AG04450 (cell line): Measurements from ENCODE around the gene CCNY. TPM values are rescaled to one million over a fixed set of nuclear protein-coding genes. Genes with fewer than 3 reads are reported as not detected.

Source experiments
- CTCF ChIA-PET: fragments of 300-600, 350-600 bp; formaldehyde crosslinking; extraction: SDS; loops from one replicate; lab custom pipeline; 2022; ENCODE audit warnings: antibody characterized with exemption, inconsistent platforms; lab: Charles Lee
- POLR2A ChIA-PET: fragments of 350-600 bp; formaldehyde crosslinking; extraction: SDS; loops from one replicate; lab custom pipeline; 2021; ENCODE audit warnings: antibody characterized with exemption, inconsistent platforms; lab: Yijun Ruan, JAX
- DNase-seq: peaks from one replicate; pipeline ENCODE4 v3.0.0-alpha.2; 2011; ENCODE audit warnings: low read depth, low spot score
- H3K27ac ChIP-seq: one replicate; pipeline ENCODE4 v1.5.1; 2012; ENCODE audit warnings: low read depth, low read length, control low read depth
- H3K27me3 ChIP-seq: one replicate; pipeline ENCODE4 v1.6.0; 2012; ENCODE audit warnings: low read length; ENCODE audit not compliant: control insufficient read depth, insufficient read depth
- H3K4me3 ChIP-seq: 2 replicates; pipeline ENCODE4 v1.5.1; 2011; ENCODE audit warnings: mild to moderate bottlenecking, low read depth, low read length, control low read depth
- H3K9me3 ChIP-seq: 2 replicates; pipeline ENCODE4 v1.5.1; 2012; ENCODE audit warnings: low read length; ENCODE audit not compliant: control insufficient read depth, insufficient read depth
- CTCF ChIP-seq: IDR thresholded peaks from 2 replicates; pipeline ENCODE4 v1.5.1; 2011; ENCODE audit warnings: low read depth, low read length, control low read depth, inconsistent platforms
- polyA plus RNA-seq: library from polyadenylated mRNA; depleted of rRNA; stranded (reverse); fragments of >200 nt; gene quantifications from 2 replicates; pipeline ENCODE4 v1.2.3, GENCODE V29; 2011

Gene CCNY
- polyA plus RNA-seq, 1 experiment, result 90.2 TPM

- ChIA-PET POLR2A (no interaction called here), CTCF (interaction anchor here (1.3 to 1.5 kb wide), 2 partner anchors 71 kb away, joined by 3 to 4 read pairs; no protein-coding TSS in a partner anchor)
- Histone ChIP-seq H3K27me3 (no peaks in the 10 kb centered on the region), H3K27ac (no peak overlapping the region), H3K9me3 (no peaks in the 10 kb centered on the region), H3K4me3 (no peak overlapping the region)
- DNase-seq, result no peak
- TF ChIP-seq CTCF, result no peak
These were observed 156.3 kb downstream of the CCNY start for GRCh38 chr10:35492386-35493195.

GRCh38 chr10:35493196-35494118 lies 157.1 kb downstream of the CCNY start:
- Histone ChIP-seq H3K4me3 (no peak overlapping the region), H3K27me3 (no peaks in the 10 kb centered on the region), H3K27ac (no peak overlapping the region), H3K9me3 (no peaks in the 10 kb centered on the region)
- no peak for DNase-seq
- CTCF ChIA-PET, result interaction anchor here (1.5 kb wide), 1 partner anchor 70 kb away, joined by 4 read pairs; no protein-coding TSS in a partner anchor
- TF ChIP-seq CTCF, result no peak
- POLR2A ChIA-PET, result interaction anchor here (0.7 kb wide), 1 partner anchor 101 kb away, joined by 15 read pairs; no protein-coding TSS in a partner anchor

GRCh38 chr10:35495521-35496119 lies 159.3 kb downstream of the CCNY start:
- Histone ChIP-seq H3K27me3 (no peaks in the 10 kb centered on the region), H3K9me3 (no peaks in the 10 kb centered on the region), H3K4me3 (no peak overlapping the region), H3K27ac (no peak overlapping the region)
- ChIA-PET POLR2A (no interaction called here), CTCF (interaction anchor here (0.6 to 1.0 kb wide), 2 partner anchors 68 to 182 kb away, joined by 4 to 5 read pairs; no protein-coding TSS in a partner anchor)
- no peak for TF ChIP-seq CTCF
- no peak for DNase-seq

GRCh38 chr10:35497909-35498308 lies 161.6 kb downstream of the CCNY start:
- ChIA-PET POLR2A (interaction anchor here (0.7 kb wide), 1 partner anchor 48 kb away, joined by 5 read pairs; no protein-coding TSS in a partner anchor), CTCF (no interaction called here)
- H3K9me3 ChIP-seq, result no peaks in the 10 kb centered on the region
- DNase-seq, result no peak
- no peak for TF ChIP-seq CTCF
- no peaks in the 10 kb centered on the region for H3K27me3 ChIP-seq
- H3K27ac ChIP-seq, result no peak overlapping the region
- no peak overlapping the region for H3K4me3 ChIP-seq
